Mammary epithelial cell (primary cell): Measurements from ENCODE around the gene BRF1.
"Not testable (repeated sequence)": the region's sequence is repeated elsewhere in the genome, so short reads cannot be mapped to it uniquely, and the experiment has no call there.

ENCODE experiments used
- EZH2 ChIP-seq: IDR thresholded peaks from 2 replicates; pipeline ENCODE4 v1.6.1; 2012; ENCODE audit warnings: low read length, inconsistent platforms, borderline replicate concordance
- TF ChIP-seq, protein P1 (sequence below), 2 donors: IDR thresholded peaks in 1 of 2; conservative IDR thresholded peaks in 1 of 2; 2 replicates each; pipeline ENCODE4 v1.5.1; 2011 to 2012; ENCODE audit warnings: inconsistent platforms in 2 of 2, low read length in 2 of 2, mild to moderate bottlenecking in 2 of 2, control low read depth in 1 of 2, low read depth in 1 of 2; ENCODE audit not compliant: insufficient read depth in 1 of 2; ENCODE audit errors: extremely low read depth in 1 of 2

DNA sequence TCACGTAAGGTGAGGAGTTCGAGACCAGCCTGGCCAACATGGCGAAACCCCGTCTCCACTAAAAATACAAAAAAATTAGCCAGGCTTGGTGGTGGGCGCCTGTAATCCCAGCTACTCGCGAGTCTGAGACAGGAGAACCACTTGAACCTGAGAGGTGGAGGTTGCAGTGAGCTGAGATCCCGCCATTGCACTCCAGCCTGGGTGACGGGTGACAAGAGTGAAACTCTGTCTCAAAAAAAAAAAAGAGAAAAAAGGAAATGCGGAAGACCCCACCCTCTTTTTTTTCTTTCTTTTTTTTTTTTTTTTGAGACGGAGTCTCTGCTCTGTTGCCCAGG, 1.1 kb upstream of the BRF1 start:
- TF ChIP-seq, protein P1, sequence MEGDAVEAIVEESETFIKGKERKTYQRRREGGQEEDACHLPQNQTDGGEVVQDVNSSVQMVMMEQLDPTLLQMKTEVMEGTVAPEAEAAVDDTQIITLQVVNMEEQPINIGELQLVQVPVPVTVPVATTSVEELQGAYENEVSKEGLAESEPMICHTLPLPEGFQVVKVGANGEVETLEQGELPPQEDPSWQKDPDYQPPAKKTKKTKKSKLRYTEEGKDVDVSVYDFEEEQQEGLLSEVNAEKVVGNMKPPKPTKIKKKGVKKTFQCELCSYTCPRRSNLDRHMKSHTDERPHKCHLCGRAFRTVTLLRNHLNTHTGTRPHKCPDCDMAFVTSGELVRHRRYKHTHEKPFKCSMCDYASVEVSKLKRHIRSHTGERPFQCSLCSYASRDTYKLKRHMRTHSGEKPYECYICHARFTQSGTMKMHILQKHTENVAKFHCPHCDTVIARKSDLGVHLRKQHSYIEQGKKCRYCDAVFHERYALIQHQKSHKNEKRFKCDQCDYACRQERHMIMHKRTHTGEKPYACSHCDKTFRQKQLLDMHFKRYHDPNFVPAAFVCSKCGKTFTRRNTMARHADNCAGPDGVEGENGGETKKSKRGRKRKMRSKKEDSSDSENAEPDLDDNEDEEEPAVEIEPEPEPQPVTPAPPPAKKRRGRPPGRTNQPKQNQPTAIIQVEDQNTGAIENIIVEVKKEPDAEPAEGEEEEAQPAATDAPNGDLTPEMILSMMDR (conservative IDR thresholded peaks at IDR 0.05 in 1 of 2, IDR thresholded peaks at IDR 0.05 in 1 of 2; ENCODE audit: extremely low read depth in 1 of 2, insufficient read depth in 1 of 2, low read depth in 1 of 2, low read length in 2 of 2) = not testable (repeated sequence)
- not testable (repeated sequence) for TF ChIP-seq EZH2
